DMS79 treated with DMSO at 0.1 percent for 48 hours (cell line): ENCODE measurements around the gene ACSBG1.

Experiments used
- DNase-seq: peaks from one replicate; lab custom pipeline; 2025; lab: John Stamatoyannopoulos, UW

The ACSBG1 gene

GRCh38 chr15:78129751-78130287 is 104.5 kb downstream of the ACSBG1 start:
- DNase-seq = no peak

DNA sequence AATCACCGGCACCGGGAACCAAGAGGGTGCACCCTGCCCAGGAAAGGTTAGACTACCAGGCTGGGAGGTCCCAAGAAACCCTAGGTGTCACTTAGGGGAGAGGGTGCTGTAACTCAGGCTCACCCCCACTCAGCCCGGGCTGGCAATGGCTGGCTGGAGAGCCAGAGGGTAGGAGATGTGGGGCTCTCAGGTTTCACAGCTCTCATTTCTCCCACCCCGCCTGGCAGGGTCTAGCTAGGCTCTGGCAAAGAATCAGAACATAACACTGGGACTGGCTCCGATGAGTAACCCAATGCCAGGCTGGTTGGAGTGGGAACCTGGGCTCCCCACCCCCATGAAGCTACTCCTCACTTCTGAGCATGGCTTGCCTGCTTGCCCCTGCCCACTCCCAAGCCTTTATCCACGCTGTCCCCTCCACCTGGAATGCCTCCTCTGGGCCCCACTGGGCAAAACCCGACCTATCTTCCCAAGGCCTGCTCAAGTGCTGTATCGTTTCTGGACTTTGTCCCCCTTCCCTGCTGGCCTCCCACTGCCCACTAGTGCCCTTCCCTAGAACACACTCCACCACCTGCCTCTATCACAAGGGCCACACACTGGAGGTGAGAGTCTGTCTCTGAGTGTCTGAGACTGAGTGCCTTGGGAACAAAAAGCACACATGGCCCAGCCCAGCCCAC is 105.2 kb downstream of the ACSBG1 start:
- peak; percentile 19 for DNase-seq

GRCh38 chr15:78127882-78128281 is 106.5 kb downstream of the ACSBG1 start:
- DNase-seq = no peak

DNA sequence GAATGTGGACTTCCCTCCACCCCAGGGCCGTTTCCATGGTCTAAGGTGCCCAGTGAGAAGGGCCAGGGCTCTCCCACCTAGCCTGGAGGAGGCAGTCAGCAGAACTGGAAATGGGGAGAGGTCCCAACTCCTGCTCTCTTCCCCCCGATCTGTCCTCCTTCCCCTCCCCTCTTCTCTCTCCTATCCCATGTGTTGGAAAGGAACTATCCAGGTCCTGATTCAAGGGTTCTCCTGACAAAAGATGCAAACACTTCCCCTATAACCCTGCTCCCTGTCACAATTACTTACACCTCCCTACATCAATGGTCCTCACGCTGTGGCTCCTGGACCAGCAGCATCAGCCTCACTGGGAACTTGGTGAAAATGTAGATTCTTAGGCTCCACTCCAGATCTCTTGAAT is 109.1 kb downstream of the ACSBG1 start:
- DNase-seq = no peak

GRCh38 chr15:78120523-78120922 is 113.8 kb downstream of the ACSBG1 start:
- no peak for DNase-seq
